ENCODE results near the gene TENM4.

- TF ChIP-seq CTCF (conservative IDR thresholded peaks at IDR 0.05; ENCODE audit: low read length), result no peak
- TF ChIP-seq EZH2phosphoT487 (IDR thresholded peaks at IDR 0.05; ENCODE audit: borderline replicate concordance, low read depth, low read length), result no peak
These were observed 497.0 kb downstream of the TENM4 start for GRCh38 chr11:78943841-78944240.
